Measurements from ENCODE around the gene PTRH2. TPM values are rescaled to one million over a fixed set of nuclear protein-coding genes. Genes with fewer than 3 reads are reported as not detected.
A peak's percentile ranks its signal among the peaks of the same experiment; 100 is the strongest.

PTRH2 gene
- total RNA-seq, 2 donors from 2014 or later, result 18.9 to 42.8 TPM

- Mint-ChIP-seq H3K9me3 (no peaks in the 10 kb centered on the region), H3K27ac (no peak overlapping the region), H3K36me3 (peaks cover 14 to 55% of the 10 kb centered on the region in 2 donors)
- ATAC-seq (peak; percentile 34 to 41), DNase-seq (ENCODE audit: low spot score in 2 of 2) (no peak)
These were observed 56.6 kb downstream of the PTRH2 start for GRCh38 chr17:59650642-59651041.

- Mint-ChIP-seq H3K27ac (no peak overlapping the region), H3K9me3 (no peaks in the 10 kb centered on the region), H3K36me3 (peaks cover 9 to 47% of the 10 kb centered on the region in 2 donors)
- no peak for DNase-seq (ENCODE audit: low spot score in 2 of 2)
- no peak for ATAC-seq
These were observed 57.3 kb downstream of the PTRH2 start for GRCh38 chr17:59649886-59650285.

Other genes starting within 250 kb of the PTRH2 start
- 10 to 100 TPM; 16.4 to 33.1 TPM for gene DHX40, start 141.8 kb downstream of the PTRH2 start, total RNA-seq
- gene CLTC, start 87.5 kb downstream of the PTRH2 start, total RNA-seq, result 100 to 1,000 TPM; 156 to 184 TPM
- 100 to 1,000 TPM; 344 to 725 TPM for gene VMP1, start 224 bp upstream of the PTRH2 start, total RNA-seq
- gene TUBD1, start 185.5 kb upstream of the PTRH2 start, total RNA-seq, result 10 to 100 TPM; 13.8 to 27.6 TPM
- gene RPS6KB1, start 185.7 kb upstream of the PTRH2 start, total RNA-seq, result 10 to 100 TPM; 66.9 to 71.5 TPM

Data from activated naive CD4-positive, alpha-beta T cell treated with anti-CD3 and anti-CD28 coated beads, Interleukin-2, amount 50 U/mL, for 72 hours (primary cell).